ENCODE measurements around the gene PGM2L1.
A peak's percentile ranks its signal among the peaks of the same experiment; 100 is the strongest.
"Not testable (repeated sequence)": the region's sequence is repeated elsewhere in the genome, so short reads cannot be mapped to it uniquely, and the experiment has no call there.

PGM2L1 gene

GRCh38 chr11:74398244-74399159 lies at the start of gene PGM2L1:
Gene PGM2L1, minus strand, starts transcription at chr11:74398433. Its CDS starts 272 bp downstream, at chr11:74398161.
- DNase-seq (ENCODE audit: low read depth), result peak; percentile 88

GRCh38 chr11:74447720-74448119 lies 49.5 kb upstream of the PGM2L1 start:
- DNase-seq (ENCODE audit: low read depth), result no peak

DNA sequence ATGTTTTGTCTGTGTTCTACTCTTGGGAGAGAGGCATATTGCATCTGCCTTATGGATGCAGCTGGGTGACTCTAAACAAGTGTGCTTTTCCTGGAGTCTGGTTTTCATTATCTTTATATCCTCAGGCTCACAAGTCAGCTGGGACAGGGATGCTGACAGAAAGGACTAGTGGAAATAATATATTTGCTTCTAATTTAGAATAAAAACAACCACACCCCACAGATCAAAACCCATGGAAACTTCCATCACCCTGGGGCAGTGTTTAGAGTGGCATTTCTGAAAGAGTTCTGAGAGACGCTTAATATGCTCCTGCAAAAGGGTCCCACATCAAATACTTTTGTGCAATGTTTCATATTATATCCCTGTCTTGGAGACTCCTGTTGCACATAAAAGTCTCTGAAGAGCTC lies 48.3 kb upstream of the PGM2L1 start:
- DNase-seq (ENCODE audit: low read depth), result no peak

- DNase-seq (ENCODE audit: low read depth), result no peak
Observed at GRCh38 chr11:74444173-74444826, 46.1 kb upstream of the PGM2L1 start.

DNA sequence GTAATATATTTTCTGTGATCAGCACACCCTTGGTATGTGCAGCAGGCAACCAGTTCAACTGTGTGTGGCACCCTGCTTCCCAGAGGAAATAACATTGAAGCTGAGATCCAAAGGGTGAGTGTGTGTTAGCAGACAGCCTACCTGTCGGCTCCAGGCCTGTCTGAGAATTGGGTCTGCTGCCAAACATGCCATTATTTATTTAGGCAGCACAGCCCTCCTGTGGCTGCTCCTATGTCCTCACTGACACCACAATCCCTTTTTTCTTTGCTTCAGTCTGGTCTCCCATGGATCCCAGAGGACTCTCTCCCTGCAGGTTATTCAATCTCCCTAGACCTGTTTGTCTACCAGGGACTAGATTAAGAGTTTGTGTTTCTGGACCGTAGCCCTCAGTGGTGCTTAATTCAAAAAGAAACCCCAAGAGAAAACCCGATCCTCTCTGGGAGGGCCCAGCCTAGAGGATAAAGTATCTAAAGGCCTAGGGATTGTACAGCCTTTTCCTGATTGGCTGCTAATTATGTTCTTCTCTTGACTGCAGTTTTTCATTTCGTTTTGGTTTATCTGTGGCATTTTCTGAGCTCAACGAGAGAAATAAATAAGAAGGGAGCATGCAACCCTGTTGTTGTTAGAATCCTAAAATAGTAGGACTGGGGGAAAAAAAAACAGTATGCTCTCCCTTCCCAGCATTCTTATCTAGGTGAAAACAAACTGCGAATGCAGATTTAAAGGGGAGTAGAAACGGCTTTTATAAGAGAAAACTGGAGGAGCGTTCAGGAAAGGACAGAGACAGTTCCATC lies 45.0 kb upstream of the PGM2L1 start:
- DNase-seq (ENCODE audit: low read depth), result no peak

DNA sequence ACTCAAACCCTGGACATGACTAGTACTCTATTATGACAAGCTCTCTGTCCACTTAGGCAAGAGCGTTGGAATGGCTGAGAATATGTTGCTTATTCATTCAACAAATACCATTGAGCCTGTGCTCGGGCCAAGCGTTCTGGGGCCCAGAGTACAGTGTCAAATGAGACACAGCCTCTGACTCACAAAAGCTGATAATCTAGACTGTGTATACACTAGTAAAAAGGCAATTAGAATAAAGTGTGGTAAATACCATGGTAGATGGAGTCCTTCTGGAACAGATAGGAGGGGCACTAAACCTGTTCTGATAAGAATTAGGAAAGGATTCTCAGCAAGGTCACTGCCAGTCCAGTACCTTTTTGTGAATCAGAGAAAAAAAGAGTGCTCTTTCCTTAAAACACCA lies 44.4 kb upstream of the PGM2L1 start:
- DNase-seq (ENCODE audit: low read depth), result no peak

GRCh38 chr11:74438681-74439080 lies 40.4 kb upstream of the PGM2L1 start:
- DNase-seq (ENCODE audit: low read depth), result no peak

DNA sequence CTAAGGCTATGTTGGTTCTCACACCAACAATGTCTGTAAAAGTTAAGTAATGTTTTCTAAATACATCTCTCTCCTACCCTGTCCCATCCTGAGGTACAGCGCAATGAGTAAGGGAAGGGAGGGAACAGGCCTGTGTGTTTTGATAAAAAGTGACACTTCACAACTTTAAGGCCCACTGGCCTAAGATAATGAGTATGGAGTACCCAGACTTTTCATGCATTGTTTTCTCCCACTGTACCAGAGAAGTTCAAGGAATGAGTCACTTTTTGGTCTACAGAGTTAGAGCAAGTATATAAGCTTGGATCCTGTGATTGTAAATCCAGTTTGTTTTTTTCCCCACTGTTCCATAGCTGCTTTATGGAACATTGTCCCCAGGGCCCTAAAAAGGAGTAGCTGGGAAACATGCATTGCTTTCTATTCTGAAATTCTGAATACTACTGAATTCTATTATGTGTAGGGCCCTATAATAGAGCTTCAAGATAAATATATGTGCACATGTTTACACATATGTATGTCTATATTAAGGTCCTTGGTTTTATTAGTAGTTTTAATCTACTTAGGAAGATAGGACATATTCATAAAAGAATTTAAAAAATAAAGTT lies 39.3 kb upstream of the PGM2L1 start:
- DNase-seq (ENCODE audit: low read depth), result no peak

GRCh38 chr11:74434528-74434927 lies 36.3 kb upstream of the PGM2L1 start:
- DNase-seq (ENCODE audit: low read depth), result no peak

DNA sequence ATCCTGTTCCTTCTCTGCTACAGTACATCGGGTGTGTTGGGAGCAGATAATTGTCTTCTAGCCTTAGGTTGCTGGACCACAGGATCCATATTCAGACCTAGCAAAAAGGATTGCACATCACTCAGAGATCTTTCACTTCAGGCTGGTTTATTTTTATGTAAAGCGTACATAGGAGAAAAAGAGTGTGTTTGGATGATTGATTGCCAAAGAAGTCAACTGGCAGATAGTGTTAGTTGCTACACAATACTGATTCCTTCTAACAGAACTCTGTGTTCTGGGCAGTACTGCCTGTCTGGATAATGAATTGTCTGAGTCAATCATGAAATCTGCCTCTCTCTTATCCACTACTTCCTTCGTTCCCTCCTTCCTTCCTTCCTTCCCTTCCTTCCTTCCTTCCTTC lies 31.0 kb upstream of the PGM2L1 start:
- no peak for DNase-seq (ENCODE audit: low read depth)

GRCh38 chr11:74427384-74427886 lies 29.2 kb upstream of the PGM2L1 start:
- no peak for DNase-seq (ENCODE audit: low read depth)

DNA sequence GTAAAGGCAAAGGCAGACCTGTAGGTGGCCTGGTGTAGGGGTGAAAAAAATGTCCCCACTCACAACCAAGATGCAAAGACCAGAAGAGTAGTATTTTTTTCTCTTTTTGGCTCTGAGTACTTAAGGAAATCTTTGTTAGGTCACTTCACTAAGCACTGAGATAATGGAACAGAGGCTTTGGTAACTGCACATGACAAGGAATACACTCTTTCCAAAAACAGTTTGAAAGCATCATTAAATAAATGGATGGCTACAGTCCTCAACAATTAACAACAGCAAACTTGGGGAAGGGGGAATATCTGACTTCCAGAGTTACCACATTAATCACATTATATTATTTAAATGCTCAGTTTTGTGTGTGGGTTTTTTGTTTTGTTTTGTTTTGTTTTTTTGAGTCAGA lies 26.9 kb upstream of the PGM2L1 start:
- DNase-seq (ENCODE audit: low read depth), result no peak

- DNase-seq (ENCODE audit: low read depth), result no peak
Observed at GRCh38 chr11:74418509-74418895, 20.3 kb upstream of the PGM2L1 start.

- no peak for DNase-seq (ENCODE audit: low read depth)
Observed at GRCh38 chr11:74417860-74418508, 19.8 kb upstream of the PGM2L1 start.

DNA sequence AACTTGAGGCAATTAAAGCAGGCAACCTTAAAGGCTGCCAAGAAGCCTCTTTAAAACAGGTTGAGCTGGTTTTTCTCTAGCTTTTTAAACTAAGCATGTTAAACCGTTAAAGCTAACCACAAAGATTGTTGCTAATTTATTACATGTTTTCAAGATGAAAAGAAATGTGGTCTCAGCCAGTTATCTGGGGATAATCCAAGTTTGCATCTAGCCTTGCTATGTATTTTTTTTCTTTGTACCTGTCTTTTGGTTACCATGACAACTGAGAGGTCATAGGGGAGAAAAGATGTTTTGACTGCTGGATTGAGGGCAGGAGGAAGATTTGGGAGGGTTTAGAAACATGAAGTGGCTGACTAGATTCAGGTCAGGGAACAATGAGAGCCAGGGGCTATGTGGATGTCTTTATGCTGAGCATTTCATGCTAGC lies 19.2 kb upstream of the PGM2L1 start:
- DNase-seq (ENCODE audit: low read depth), result no peak

- not testable (repeated sequence) for DNase-seq (ENCODE audit: low read depth)
Observed at GRCh38 chr11:74416974-74417373, 18.7 kb upstream of the PGM2L1 start.

GRCh38 chr11:74412733-74413359 lies 14.6 kb upstream of the PGM2L1 start:
- DNase-seq (ENCODE audit: low read depth), result no peak

DNA sequence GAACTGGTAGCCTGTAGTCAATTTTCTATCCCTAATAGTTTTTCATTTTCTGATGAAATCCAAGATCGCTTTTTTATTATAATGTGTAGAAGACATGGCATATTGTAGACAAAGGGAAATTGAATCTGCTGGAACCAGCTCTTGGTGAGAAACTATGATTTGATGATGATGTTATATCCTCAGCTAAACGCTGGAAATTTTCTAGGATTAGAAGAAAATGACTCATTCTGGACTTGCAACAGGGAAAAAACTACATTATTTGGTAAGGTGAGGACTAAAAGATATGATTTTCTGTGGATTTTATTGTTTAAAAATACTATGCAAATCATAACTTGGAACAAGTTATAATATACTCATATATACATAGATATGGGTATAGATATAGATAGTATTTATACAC lies 14.1 kb upstream of the PGM2L1 start:
- no peak for DNase-seq (ENCODE audit: low read depth)

DNA sequence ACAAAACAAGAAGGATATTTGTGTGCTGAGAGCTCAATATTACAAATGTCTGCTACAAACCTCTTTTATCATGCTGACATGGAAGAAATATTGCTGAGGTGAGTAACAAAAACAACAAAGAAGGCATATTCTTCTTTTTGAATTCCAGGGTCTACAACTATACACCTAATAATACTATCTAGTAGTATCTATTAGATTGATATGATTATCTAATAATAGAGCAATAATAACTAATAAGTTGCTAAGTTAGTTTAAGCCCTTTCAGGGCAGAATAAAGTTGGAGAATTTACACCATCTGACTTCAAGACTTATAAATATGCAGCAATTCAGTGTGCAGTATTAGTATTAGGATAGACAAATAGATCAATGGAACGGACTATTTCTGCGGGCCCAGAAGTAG lies 11.4 kb upstream of the PGM2L1 start:
- no peak for DNase-seq (ENCODE audit: low read depth)

- DNase-seq (ENCODE audit: low read depth), result no peak
Observed at GRCh38 chr11:74403607-74404321, 5.5 kb upstream of the PGM2L1 start.
